ENCODE measurements around the gene FN1.

GRCh38 chr2:215352602-215353001 is 83.3 kb downstream of the FN1 start:
- no peak for TF ChIP-seq CTCF (IDR thresholded peaks at IDR 0.05)
- TF ChIP-seq EZH2 (IDR thresholded peaks at IDR 0.05; ENCODE audit: borderline replicate concordance, insufficient read depth, low read depth, low read length, poor library complexity, severe bottlenecking) = no peak
